Hematopoietic multipotent progenitor cell treated with erythropoietin and hydrocortisone succinate and interleukin-3 and kit ligand, for 4 days (in vitro differentiated cells): ENCODE measurements around the gene KCNMA1.

ENCODE experiments used
- DNase-seq: peaks from one replicate; pipeline ENCODE4 v3.0.0-alpha.2; 2015

The KCNMA1 gene

GRCh38 chr10:76839276-76839675 lies 798.3 kb downstream of the KCNMA1 start:
- no peak for DNase-seq

GRCh38 chr10:76830218-76830617 lies 807.4 kb downstream of the KCNMA1 start:
- DNase-seq = no peak

GRCh38 chr10:76829724-76830123 lies 807.9 kb downstream of the KCNMA1 start:
- DNase-seq = no peak
